GM23338 (cell line): ENCODE results near the gene EPHA4. TPM values are rescaled to one million over a fixed set of nuclear protein-coding genes. Genes with fewer than 3 reads are reported as not detected.

Experiments
- ATAC-seq: fragments of 200-7000 bp; cut with Tn5 transposase; 3 replicates; pipeline ENCODE4 v1.9.1; 2020
- DNase-seq: peaks from one replicate; pipeline ENCODE4 v3.0.0-alpha.2; 2015; ENCODE audit warnings: low spot score
- H2AFZ ChIP-seq: fragments of 200-600 bp; sonication (generic); 2 replicates; pipeline ENCODE4 v1.8.0; 2016; ENCODE audit warnings: antibody characterized with exemption, mild to moderate bottlenecking, moderate library complexity
- H3F3A ChIP-seq: fragments of 200-600 bp; sonication (generic); replicated peaks from 2 replicates; pipeline ENCODE4 v1.8.0; 2017; ENCODE audit warnings: antibody characterized with exemption, mixed run types, low read depth
- H3K27ac ChIP-seq: fragments of 200-600 bp; sonication (generic); 2 replicates; pipeline ENCODE4 v1.6.1; 2016; ENCODE audit warnings: low read depth
- H3K27me3 ChIP-seq: fragments of 200-600 bp; sonication (generic); 2 replicates; pipeline ENCODE4 v1.8.0; 2016; ENCODE audit warnings: mild to moderate bottlenecking, mixed run types, moderate library complexity; ENCODE audit not compliant: insufficient read depth
- H3K36me3 ChIP-seq: fragments of 200-600 bp; sonication (generic); 2 replicates; pipeline ENCODE4 v1.8.0; 2016; ENCODE audit warnings: mild to moderate bottlenecking; ENCODE audit not compliant: insufficient read depth
- H3K4me1 ChIP-seq: fragments of 200-600 bp; sonication (generic); 2 replicates; pipeline ENCODE4 v1.8.0; 2016; ENCODE audit warnings: mild to moderate bottlenecking, moderate library complexity; ENCODE audit not compliant: insufficient read depth
- H3K4me2 ChIP-seq: fragments of 200-600 bp; sonication (generic); 2 replicates; pipeline ENCODE4 v1.7.1; 2017; ENCODE audit warnings: mixed run types
- H3K4me3 ChIP-seq: fragments of 200-600 bp; sonication (generic); 2 replicates; pipeline ENCODE4 v1.6.1; 2016; ENCODE audit warnings: mixed run types
- H3K79me2 ChIP-seq: fragments of 200-600 bp; sonication (generic); replicated peaks from 2 replicates; pipeline ENCODE4 v1.8.0; 2017; ENCODE audit warnings: mild to moderate bottlenecking; ENCODE audit not compliant: insufficient read depth
- H3K9me2 ChIP-seq: fragments of 200-600 bp; sonication (generic); 2 replicates; pipeline ENCODE4 v1.8.0; 2017; ENCODE audit not compliant: insufficient read depth
- H4K20me1 ChIP-seq: fragments of 200-600 bp; sonication (generic); replicated peaks from 2 replicates; pipeline ENCODE4 v1.8.0; 2017; ENCODE audit warnings: mild to moderate bottlenecking; ENCODE audit not compliant: insufficient read depth
- H3K27ac Mint-ChIP-seq: 2 replicates; pipeline ENCODE4 v1.8.0; 2020; ENCODE audit warnings: inconsistent platforms, mild to moderate bottlenecking, moderate library complexity, mixed read lengths
- H3K27me3 Mint-ChIP-seq: 3 replicates; pipeline ENCODE4 v1.8.0; 2022; ENCODE audit warnings: low read depth, mild to moderate bottlenecking, moderate library complexity, mixed read lengths, inconsistent platforms; ENCODE audit not compliant: insufficient read depth, poor library complexity
- H3K36me3 Mint-ChIP-seq: 3 replicates; pipeline ENCODE4 v1.8.0; 2021; ENCODE audit warnings: low read depth, mild to moderate bottlenecking, inconsistent platforms, moderate library complexity, mixed read lengths
- H3K4me1 Mint-ChIP-seq: 3 replicates; pipeline ENCODE4 v1.8.0; 2020; ENCODE audit warnings: mild to moderate bottlenecking, inconsistent platforms, mixed read lengths
- H3K4me3 Mint-ChIP-seq: 3 replicates; pipeline ENCODE4 v1.8.0; 2021; ENCODE audit warnings: moderate library complexity, mild to moderate bottlenecking, inconsistent platforms, mixed read lengths
- H3K9me3 Mint-ChIP-seq: 3 replicates; pipeline ENCODE4 v1.8.0; 2020; ENCODE audit warnings: moderate library complexity, mild to moderate bottlenecking, inconsistent platforms, mixed read lengths
- ETS1 ChIP-seq: IDR thresholded peaks from 2 replicates; pipeline ENCODE4 v1.6.1; 2016; ENCODE audit warnings: antibody characterized with exemption
- EZH2 ChIP-seq: fragments of 200-600 bp; sonication (generic); IDR thresholded peaks from one replicate; pipeline ENCODE4 v1.8.0; 2017; ENCODE audit warnings: antibody characterized with exemption, mild to moderate bottlenecking, low read depth; ENCODE audit not compliant: unreplicated experiment
- EZH2phosphoT487 ChIP-seq: fragments of 200-600 bp; sonication (generic); IDR thresholded peaks from one replicate; pipeline ENCODE4 v1.8.1; 2018; ENCODE audit warnings: antibody characterized with exemption; ENCODE audit not compliant: unreplicated experiment
- NANOG ChIP-seq: IDR thresholded peaks from 2 replicates; pipeline ENCODE4 v1.6.1; 2016; ENCODE audit warnings: antibody characterized with exemption, borderline replicate concordance
- REST ChIP-seq: IDR thresholded peaks from one replicate; pipeline ENCODE4 v1.6.1; 2018; ENCODE audit warnings: antibody characterized with exemption; ENCODE audit not compliant: unreplicated experiment
- STAT1 ChIP-seq: IDR thresholded peaks from one replicate; pipeline ENCODE4 v1.6.1; 2016; ENCODE audit warnings: antibody characterized with exemption; ENCODE audit not compliant: unreplicated experiment
- ZNF114 ChIP-seq: fragments of 250-450 bp; sonication (Bioruptor Pico); IDR thresholded peaks from 2 replicates; pipeline ENCODE4 v1.5.0; 2020; ENCODE audit warnings: mild to moderate bottlenecking, moderate library complexity
- ZNF331 ChIP-seq: fragments of 250-450 bp; sonication (Bioruptor Pico); IDR thresholded peaks from 2 replicates; pipeline ENCODE4 v1.5.0; 2020; ENCODE audit warnings: low read depth, mild to moderate bottlenecking, moderate library complexity
- polyA plus RNA-seq: library from polyadenylated mRNA; unstranded; fragments of >200 nt; fragmentation: Nextera tagmentation; extraction: Ambion mirVana; gene quantifications from 2 replicates; pipeline ENCODE4 v1.2.1, GENCODE V29; 2016
- total RNA-seq: library from RNA; depleted of rRNA; stranded (reverse); fragments of >200 nt; shearing (Covaris generic); gene quantifications from 2 replicates; pipeline ENCODE4 v1.2.3, GENCODE V29; 2014

Gene EPHA4
- total and polyA plus RNA-seq, 2 experiments from 2014 or later: 4.1 to 6.2 TPM

- no peak for TF ChIP-seq REST
- no peak for TF ChIP-seq EZH2
Observed at GRCh38 chr2:221447310-221447709, 124.8 kb downstream of the EPHA4 start (continued).

- Histone ChIP-seq H2AFZ (no peak overlapping the region), H4K20me1 (no peaks in the 10 kb centered on the region), H3F3A (no peaks in the 10 kb centered on the region), H3K4me1 (no peaks in the 10 kb centered on the region), H3K4me2 (no peak overlapping the region), H3K4me3 (no peak overlapping the region), H3K79me2 (no peaks in the 10 kb centered on the region), H3K27me3 (no peaks in the 10 kb centered on the region), H3K9me2 (0 out of 2 replicates have a peak, but pooled peaks cover 3% of the 10 kb centered on the region), H3K27ac (no peak overlapping the region), H3K36me3 (peaks cover 5% of the 10 kb centered on the region)
- Mint-ChIP-seq H3K36me3 (peaks cover 31% of the 10 kb centered on the region), H3K9me3 (peaks cover 16% of the 10 kb centered on the region), H3K4me3 (no peak overlapping the region), H3K4me1 (peaks cover 6% of the 10 kb centered on the region; the same call in 1 of the 3 replicates), H3K27me3 (no peaks in the 10 kb centered on the region), H3K27ac (no peak overlapping the region)
- no peak for DNase-seq
- ATAC-seq: no peak
- TF ChIP-seq REST (no peak), STAT1 (no peak)
Observed at GRCh38 chr2:221446140-221446539, 126.0 kb downstream of the EPHA4 start.

- Histone ChIP-seq H3F3A (no peaks in the 10 kb centered on the region), H3K27me3 (no peaks in the 10 kb centered on the region), H3K36me3 (no peaks in the 10 kb centered on the region), H2AFZ (no peak overlapping the region), H3K9me2 (no peaks in the 10 kb centered on the region), H3K4me2 (no peak overlapping the region), H3K4me1 (no peaks in the 10 kb centered on the region), H3K79me2 (no peaks in the 10 kb centered on the region), H4K20me1 (no peaks in the 10 kb centered on the region), H3K27ac (no peak overlapping the region), H3K4me3 (no peak overlapping the region)
- TF ChIP-seq NANOG (no peak), ZNF114 (no peak), EZH2 (no peak), EZH2phosphoT487 (no peak), ETS1 (no peak), STAT1 (no peak), ZNF331 (CRISPR knock-in tag) (no peak)
- Mint-ChIP-seq H3K4me1 (peaks cover 9% of the 10 kb centered on the region; the same call in 1 of the 3 replicates), H3K27ac (no peak overlapping the region), H3K9me3 (peaks cover 5% of the 10 kb centered on the region), H3K36me3 (peaks cover 20% of the 10 kb centered on the region; the same call in 2 of the 3 replicates), H3K4me3 (no peak overlapping the region), H3K27me3 (no peaks in the 10 kb centered on the region)
- no peak for ATAC-seq
- no peak for DNase-seq
Observed at GRCh38 chr2:221444106-221444505, 128.0 kb downstream of the EPHA4 start.
